ENCODE data around the gene PRDM5.

- no peak for TF ChIP-seq ELF4 (IDR thresholded peaks at IDR 0.05)
- no peak for TF ChIP-seq BHLHE40 (IDR thresholded peaks at IDR 0.05; ENCODE audit: borderline replicate concordance)
- TF ChIP-seq FOXK2 (IDR thresholded peaks at IDR 0.05), result no peak
- no peak for TF ChIP-seq FOXM1 (IDR thresholded peaks at IDR 0.05; ENCODE audit: borderline replicate concordance)
- no peak for TF ChIP-seq CTBP1 (IDR thresholded peaks at IDR 0.05; ENCODE audit: borderline replicate concordance)
- no peak for TF ChIP-seq NFRKB (IDR thresholded peaks at IDR 0.05)
- TF ChIP-seq L3MBTL2 (conservative IDR thresholded peaks at IDR 0.05), result no peak
- TF ChIP-seq LEF1 (IDR thresholded peaks at IDR 0.05; ENCODE audit: borderline replicate concordance), result no peak
- TF ChIP-seq TARDBP (IDR thresholded peaks at IDR 0.05), result no peak
- TF ChIP-seq SP1 (IDR thresholded peaks at IDR 0.05), result no peak
Measured at GRCh38 chr4:120865985-120866384, 56.5 kb downstream of the PRDM5 start.
